HepG2 (cell line): ENCODE results near the gene LHPP. TPM values are rescaled to one million over a fixed set of nuclear protein-coding genes. Genes with fewer than 3 reads are reported as not detected.
A peak's percentile ranks its signal among the peaks of the same experiment; 100 is the strongest.

Source experiments
- ATAC-seq: fragments of 200-7000 bp; cut with Tn5 transposase; 3 replicates; pipeline ENCODE4 v1.9.1; 2020; ENCODE audit warnings: mild to moderate bottlenecking, moderate library complexity
- BruUV-seq: library from RNA; stranded (reverse); fragments of 400-500 nt; replicated peaks from 2 replicates; lab custom pipeline; 2021; lab: Mats Ljungman, UMichigan
- CTCF ChIA-PET: fragments of 300-600 bp; formaldehyde crosslinking; extraction: SDS; loops from one replicate; lab custom pipeline; 2021; ENCODE audit warnings: low total read pairs, inconsistent platforms, low intra/inter-chr PET ratio; lab: Yijun Ruan, JAX
- POLR2A ChIA-PET: fragments of 350-600 bp; sonication (Branson Sonifier 250); formaldehyde crosslinking; loops from one replicate; lab custom pipeline; 2020; ENCODE audit warnings: antibody characterized with exemption, inconsistent platforms; lab: Yijun Ruan, JAX
- DNase-seq: peaks from one replicate; pipeline ENCODE4 v3.0.0-alpha.2; 2015; ENCODE audit warnings: low spot score
- FAIRE-seq: peaks from 3 replicates; lab custom pipeline; 2011; peaks lifted over from hg19 to GRCh38; lab: Jason Lieb, UNC
- H2AFZ ChIP-seq: one replicate; pipeline ENCODE4 v1.6.1; 2011; ENCODE audit warnings: low read length, inconsistent platforms
- H3K27ac ChIP-seq: fragments of 300-600 bp; 3 replicates; pipeline ENCODE4 v1.8.0; 2011; ENCODE audit warnings: mixed run types, mild to moderate bottlenecking, mixed read lengths, low read length, inconsistent platforms; ENCODE audit not compliant: insufficient read depth; ENCODE audit errors: extremely low read length
- H3K27me3 ChIP-seq, 2 experiments: fragments of 200-600 bp in 1 of 2; 2 replicates in 1 of 2; 3 replicates in 1 of 2; pipeline versions ENCODE4 v1.6.0 to v1.8.0; 2011; ENCODE audit warnings: low read length in 2 of 2, mild to moderate bottlenecking in 2 of 2, moderate library complexity in 2 of 2, inconsistent platforms in 1 of 2; ENCODE audit not compliant: insufficient read depth in 2 of 2, control insufficient read depth in 1 of 2
- H3K36me3 ChIP-seq, 2 experiments: fragments of 200-600 bp in 1 of 2; replicated peaks in 1 of 2; 2 replicates in 1 of 2; 3 replicates in 1 of 2; pipeline versions ENCODE4 v1.5.1 to v1.8.0; 2011; ENCODE audit warnings: low read length in 2 of 2, inconsistent platforms in 1 of 2; ENCODE audit not compliant: insufficient read depth in 2 of 2, control insufficient read depth in 1 of 2
- H3K4me1 ChIP-seq: 2 replicates; pipeline ENCODE4 v1.5.1; 2012; ENCODE audit warnings: low read length, inconsistent platforms; ENCODE audit not compliant: insufficient read depth
- H3K4me2 ChIP-seq: 2 replicates; pipeline ENCODE4 v1.6.0; 2011; ENCODE audit warnings: low read depth, low read length, inconsistent platforms
- H3K4me3 ChIP-seq, 3 experiments: fragments of 200-600 bp in 1 of 3; sonication (generic), shearing (Covaris generic) in 1 of 3; replicated peaks in 1 of 3; 2 replicates each; pipeline ENCODE4 v1.5.1; 2011 to 2016; ENCODE audit warnings: low read length in 3 of 3, inconsistent platforms in 2 of 3, low read depth in 2 of 3, mild to moderate bottlenecking in 2 of 3, control low read depth in 1 of 3, mixed read lengths in 1 of 3; ENCODE audit not compliant: insufficient read depth in 1 of 3
- H3K79me2 ChIP-seq: one replicate; pipeline ENCODE4 v1.6.1; 2011; ENCODE audit warnings: low read length, inconsistent platforms; ENCODE audit not compliant: insufficient read depth
- H3K9ac ChIP-seq: 2 replicates; pipeline ENCODE4 v1.6.0; 2011; ENCODE audit warnings: mild to moderate bottlenecking, low read depth, low read length, inconsistent platforms; ENCODE audit not compliant: insufficient read depth
- H3K9me3 ChIP-seq: 2 replicates; pipeline ENCODE4 v1.5.1; 2012; ENCODE audit warnings: mild to moderate bottlenecking, low read length
- H4K20me1 ChIP-seq: 2 replicates; pipeline ENCODE4 v1.6.0; 2011; ENCODE audit warnings: inconsistent platforms, mild to moderate bottlenecking, low read length, moderate library complexity; ENCODE audit not compliant: insufficient read depth
- AHDC1 ChIP-seq: sonication (generic); formaldehyde crosslinking; IDR thresholded peaks from 2 replicates; pipeline ENCODE4 v1.5.1; 2020; ENCODE audit warnings: mild to moderate bottlenecking, missing genetic modification reagents, borderline replicate concordance
- ATF2 ChIP-seq: sonication (generic); formaldehyde crosslinking; IDR thresholded peaks from 2 replicates; pipeline ENCODE4 v1.4.0; 2020; ENCODE audit warnings: missing genetic modification reagents
- CTCF ChIP-seq: sonication (generic); formaldehyde crosslinking; IDR thresholded peaks from 2 replicates; pipeline ENCODE4 v1.5.0; 2020; ENCODE audit warnings: mild to moderate bottlenecking, missing genetic modification reagents, moderate library complexity
- FOXA3 ChIP-seq: IDR thresholded peaks from 2 replicates; pipeline ENCODE4 v1.6.1; 2016; ENCODE audit warnings: missing genetic modification reagents, missing compliant biosample characterization
- KAT7 ChIP-seq: IDR thresholded peaks from 2 replicates; pipeline ENCODE4 v1.6.1; 2018; ENCODE audit warnings: borderline replicate concordance, missing compliant biosample characterization
- SOX6 ChIP-seq, 2 experiments: fragments of 450-650 bp in 1 of 2; sonication (generic) in 1 of 2; formaldehyde crosslinking in 1 of 2; IDR thresholded peaks; 2 replicates each; pipeline versions ENCODE4 v1.4.0 to v1.6.1; 2017 to 2020; ENCODE audit warnings: antibody characterized with exemption in 1 of 2, mild to moderate bottlenecking in 1 of 2, missing genetic modification reagents in 1 of 2
- YY1 ChIP-seq: IDR thresholded peaks from 2 replicates; pipeline ENCODE4 v1.6.1; 2011; ENCODE audit warnings: low read length, low read depth, moderate library complexity, mild to moderate bottlenecking; ENCODE audit not compliant: insufficient read depth, insufficient replicate concordance
- ZNF326 ChIP-seq: sonication (generic); formaldehyde crosslinking; IDR thresholded peaks from 2 replicates; pipeline ENCODE4 v1.4.0; 2020; ENCODE audit warnings: missing genetic modification reagents, borderline replicate concordance
- ZNF512B ChIP-seq: sonication (generic); formaldehyde crosslinking; IDR thresholded peaks from 2 replicates; pipeline ENCODE4 v1.5.1; 2020; ENCODE audit warnings: missing genetic modification reagents, mild to moderate bottlenecking, borderline replicate concordance
- ZNF7 ChIP-seq: IDR thresholded peaks from 2 replicates; pipeline ENCODE4 v1.6.1; 2016; ENCODE audit warnings: missing biosample characterization, missing genetic modification reagents
- ZNF749 ChIP-seq: sonication (generic); formaldehyde crosslinking; IDR thresholded peaks from 2 replicates; pipeline ENCODE4 v1.8.0; 2022; ENCODE audit warnings: mild to moderate bottlenecking, missing genetic modification reagents, moderate library complexity, borderline replicate concordance
- WGBS: methylation state at CpG from one replicate; pipeline ENCODE4 v1.1.6; 2017; ENCODE audit warnings: low lambda C conversion rate; 5-methylcytosine and 5-hydroxymethylcytosine counted together
- in situ Hi-C: cut with HindIII; loops from 2 replicates; pipeline ENCODE4 v1.10.0; 2017; ENCODE audit warnings: low pct_unique_long_range_greater_than_20kb; ENCODE audit not compliant: extremely low pct_ligation_motif_present
- intact Hi-C: fragments of 100-400 bp; cut with micrococcal nuclease; formaldehyde crosslinking; loops from one replicate; pipeline ENCODE4 v1.10.0; 2022; ENCODE audit not compliant: unreplicated experiment
- polyA plus RNA-seq, 8 experiments: library from polyadenylated mRNA; depleted of rRNA in 3 of 8; stranded (reverse) in 7 of 8; unstranded in 1 of 8; fragments of >200 nt; fragmentation: Illumina TruSeq in 4 of 8; extraction: Trizol in 4 of 8; gene quantifications; 2 replicates each; pipeline versions ENCODE4 v1.2.1 to v1.2.3, GENCODE V29; 2011 to 2016; ENCODE audit warnings: low read depth in 4 of 8, missing spikeins in 1 of 8, mixed read lengths in 1 of 8; ENCODE audit not compliant: insufficient read depth in 1 of 8
- total RNA-seq, 5 experiments: library from RNA; depleted of rRNA; stranded (reverse); fragments of >200 nt; fragmentation: Illumina TruSeq; extraction: Trizol; gene quantifications; 2 replicates each; pipeline ENCODE4 v1.2.3, GENCODE V29; 2016; ENCODE audit warnings: low read depth in 1 of 5

Gene LHPP
- total and polyA plus RNA-seq, 2 of the 13 experiments (the other 11 are each of a cell fraction or from before 2014, with no cell fraction given), result 5.2 to 13.1 TPM

- H3K79me2 ChIP-seq, result no peaks in the 10 kb centered on the region
- no peaks in the 10 kb centered on the region for H3K36me3 ChIP-seq
- H3K9ac ChIP-seq, result no peak overlapping the region
- ATAC-seq (peak; percentile 93), DNase-seq (peak; percentile 56), FAIRE-seq (no peak)
- no peak overlapping the region for H2AFZ ChIP-seq
- intact Hi-C loops, result loop anchor here (2.0 kb wide), 2 partner anchors 35 to 215 kb away; partner anchors contain the start of gene FAM53B
- H3K4me3 ChIP-seq, result peak overlapping the region in 1 of 3 experiments; percentile 45; a peak in 1 of 6 replicates
- peaks cover 36% of the 10 kb centered on the region for H3K4me1 ChIP-seq
- no TSS peak for BruUV-seq
- ChIA-PET POLR2A (interaction anchor here (1.0 kb wide), 1 partner anchor 272 kb away, joined by 3 read pairs; the partner anchor contains the start of gene ABRAXAS2), CTCF (interaction anchor here (0.6 to 3.4 kb wide), 5 partner anchors 35 to 531 kb away, joined by 3 to 19 read pairs (median 3); no protein-coding TSS in a partner anchor)
- in situ Hi-C loops, result no loop called here
- no peak overlapping the region for H3K27ac ChIP-seq
- H4K20me1 ChIP-seq, result no peaks in the 10 kb centered on the region
- 0% methylated on average over 7 of the region's 18 CpGs for WGBS
- H3K9me3 ChIP-seq, result no peaks in the 10 kb centered on the region
- no peaks in the 10 kb centered on the region for H3K27me3 ChIP-seq
- peak overlapping the region; percentile 57 for H3K4me2 ChIP-seq
- TF ChIP-seq SOX6 (IDR thresholded peaks at IDR 0.05) (no peak), SOX6 (CRISPR knock-in tag; IDR thresholded peaks at IDR 0.05) (no peak), AHDC1 (CRISPR knock-in tag) (no peak), ZNF512B (CRISPR knock-in tag) (0 out of 2 replicates have a peak, but pooled peaks have one; percentile 61), ATF2 (0 out of 2 replicates have a peak, but pooled peaks have one; percentile 57), FOXA3 (CRISPR knock-in tag) (peak; percentile 34; the same call in 1 of the 2 replicates), ZNF326 (CRISPR knock-in tag) (no peak), ZNF7 (no peak), YY1 (peak; percentile 40), CTCF (CRISPR knock-in tag) (peak; percentile 99), KAT7 (CRISPR knock-in tag) (no peak), ZNF749 (CRISPR knock-in tag) (no peak)
Observed at GRCh38 chr10:124530215-124530665, 68.6 kb downstream of the LHPP start.
